Breast epithelium (tissue), 4 donors: ENCODE measurements around the gene GABRB3. TPM values are rescaled to one million over a fixed set of nuclear protein-coding genes. Genes with fewer than 3 reads are reported as not detected.

Experiments used
- DNase-seq, 2 donors: peaks; one replicate each; pipeline ENCODE4 v3.0.0-alpha.2; 2019; ENCODE audit warnings: low spot score in 2 of 2
- H3K27ac ChIP-seq, 2 donors: fragments of 200-600 bp; sonication (generic) in 1 of 2; one replicate each; pipeline ENCODE4 v1.5.1; 2016 to 2019; ENCODE audit warnings: mild to moderate bottlenecking in 1 of 2
- H3K27me3 ChIP-seq, 2 donors: fragments of 200-600 bp; sonication (generic) in 1 of 2; one replicate each; pipeline versions ENCODE4 v1.5.1 to v1.6.0; 2017 to 2019; ENCODE audit warnings: control low read depth in 1 of 2, mild to moderate bottlenecking in 1 of 2
- H3K36me3 ChIP-seq: fragments of 200-600 bp; one replicate; pipeline ENCODE4 v1.5.1; 2019
- H3K4me1 ChIP-seq, 2 donors: fragments of 200-600 bp; sonication (generic); one replicate each; pipeline ENCODE4 v1.5.1; 2016 to 2019; ENCODE audit warnings: control low read depth in 1 of 2
- H3K4me3 ChIP-seq, 3 donors: fragments of 200-600 bp; sonication (generic); 1 replicate in 2 of 3; 2 replicates in 1 of 3; pipeline ENCODE4 v1.5.1; 2016 to 2019; ENCODE audit warnings: mild to moderate bottlenecking in 3 of 3, moderate library complexity in 2 of 3
- H3K9me3 ChIP-seq, 2 donors: fragments of 200-600 bp; sonication (generic) in 1 of 2; one replicate each; pipeline ENCODE4 v1.5.1; 2016 to 2019; ENCODE audit warnings: control low read depth in 1 of 2
- POLR2A ChIP-seq: fragments of 450-650 bp; IDR thresholded peaks from one replicate; pipeline ENCODE4 v1.6.1; 2016; ENCODE audit warnings: antibody characterized with exemption, mild to moderate bottlenecking, moderate library complexity
- POLR2AphosphoS5 ChIP-seq, 3 donors: sonication (generic); formaldehyde crosslinking; IDR thresholded peaks; one replicate each; pipeline ENCODE4 v1.6.1; 2017; ENCODE audit warnings: antibody characterized with exemption in 3 of 3
- intact Hi-C: fragments of 100-400 bp; cut with DNase I; formaldehyde crosslinking; loops from one replicate; pipeline ENCODE4 v1.15.1; 2023; ENCODE audit warnings: low total_unique reads
- total RNA-seq, 3 donors: library from RNA; depleted of rRNA; stranded (reverse); fragments of >200 nt; gene quantifications; one replicate each; pipeline ENCODE4 v1.1.0, GENCODE V29; 2016
- TF ChIP-seq, protein P1 (sequence below), 3 donors: fragments of 450-650 bp; IDR thresholded peaks; one replicate each; pipeline ENCODE4 v1.5.1; 2016 to 2017; ENCODE audit warnings: antibody characterized with exemption in 3 of 3, mild to moderate bottlenecking in 3 of 3, moderate library complexity in 3 of 3

Gene GABRB3
- total RNA-seq, 3 donors from 2014 or later = 0.98 to 1.8 (median 1.1) TPM

DNA sequence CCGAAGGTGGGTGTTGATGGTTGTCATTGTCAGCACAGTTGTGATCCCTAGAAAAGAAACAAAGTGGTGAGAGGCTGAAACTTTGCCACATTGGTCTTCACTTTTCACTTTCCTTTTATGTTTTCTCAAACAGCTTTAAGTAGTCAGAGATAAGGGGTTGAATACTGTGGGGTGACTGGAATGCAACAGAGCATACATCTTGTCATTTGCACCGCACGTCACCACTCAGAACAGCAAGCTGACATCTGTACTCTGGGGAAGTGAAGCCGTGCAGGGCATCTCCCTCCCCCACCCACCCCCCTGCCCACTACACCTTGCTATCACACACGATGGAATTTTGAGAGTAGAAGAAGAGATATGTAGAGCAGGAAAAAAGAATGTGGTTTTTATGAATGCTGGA is 211.7 kb downstream of the GABRB3 start:
- Histone ChIP-seq H3K27ac (no peak overlapping the region), H3K4me1 (no peaks in the 10 kb centered on the region), H3K4me3 (no peak overlapping the region), H3K27me3 (no peaks in the 10 kb centered on the region), H3K36me3 (no peaks in the 10 kb centered on the region), H3K9me3 (no peaks in the 10 kb centered on the region)
- DNase-seq = no peak
- intact Hi-C loops = no loop called here
- TF ChIP-seq POLR2A (no peak), POLR2AphosphoS5 (IDR thresholded peaks at IDR 0.05) (no peak)
- TF ChIP-seq, protein P1, sequence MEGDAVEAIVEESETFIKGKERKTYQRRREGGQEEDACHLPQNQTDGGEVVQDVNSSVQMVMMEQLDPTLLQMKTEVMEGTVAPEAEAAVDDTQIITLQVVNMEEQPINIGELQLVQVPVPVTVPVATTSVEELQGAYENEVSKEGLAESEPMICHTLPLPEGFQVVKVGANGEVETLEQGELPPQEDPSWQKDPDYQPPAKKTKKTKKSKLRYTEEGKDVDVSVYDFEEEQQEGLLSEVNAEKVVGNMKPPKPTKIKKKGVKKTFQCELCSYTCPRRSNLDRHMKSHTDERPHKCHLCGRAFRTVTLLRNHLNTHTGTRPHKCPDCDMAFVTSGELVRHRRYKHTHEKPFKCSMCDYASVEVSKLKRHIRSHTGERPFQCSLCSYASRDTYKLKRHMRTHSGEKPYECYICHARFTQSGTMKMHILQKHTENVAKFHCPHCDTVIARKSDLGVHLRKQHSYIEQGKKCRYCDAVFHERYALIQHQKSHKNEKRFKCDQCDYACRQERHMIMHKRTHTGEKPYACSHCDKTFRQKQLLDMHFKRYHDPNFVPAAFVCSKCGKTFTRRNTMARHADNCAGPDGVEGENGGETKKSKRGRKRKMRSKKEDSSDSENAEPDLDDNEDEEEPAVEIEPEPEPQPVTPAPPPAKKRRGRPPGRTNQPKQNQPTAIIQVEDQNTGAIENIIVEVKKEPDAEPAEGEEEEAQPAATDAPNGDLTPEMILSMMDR (IDR thresholded peaks at IDR 0.05) = no peak

DNA sequence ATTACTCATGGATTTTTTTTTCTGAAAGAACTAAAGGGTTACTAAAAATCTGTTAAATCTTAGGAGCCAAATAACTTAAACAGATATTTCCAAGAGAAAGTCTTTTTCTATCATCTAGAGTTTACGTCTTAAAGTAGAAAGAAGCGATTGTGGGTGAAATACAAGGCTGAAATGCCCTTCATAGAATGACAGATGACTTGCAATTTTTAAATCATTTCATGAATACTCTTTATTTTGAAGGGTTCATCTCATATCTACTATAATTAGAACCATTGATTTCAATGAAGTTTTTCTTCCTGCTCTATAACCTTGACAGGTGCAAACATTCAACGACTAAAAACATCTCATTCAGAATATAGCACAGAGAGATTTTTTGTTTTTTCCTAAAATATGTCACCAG is 217.0 kb downstream of the GABRB3 start:
- intact Hi-C loops = no loop called here
- Histone ChIP-seq H3K4me1 (no peaks in the 10 kb centered on the region), H3K27me3 (no peaks in the 10 kb centered on the region), H3K4me3 (no peak overlapping the region), H3K9me3 (peaks cover 0 to 3% of the 10 kb centered on the region in 2 donors), H3K36me3 (no peaks in the 10 kb centered on the region), H3K27ac (no peak overlapping the region)
- TF ChIP-seq, protein P1 (IDR thresholded peaks at IDR 0.05) = no peak
- TF ChIP-seq POLR2AphosphoS5 (IDR thresholded peaks at IDR 0.05) (no peak), POLR2A (no peak)
- DNase-seq = no peak

DNA sequence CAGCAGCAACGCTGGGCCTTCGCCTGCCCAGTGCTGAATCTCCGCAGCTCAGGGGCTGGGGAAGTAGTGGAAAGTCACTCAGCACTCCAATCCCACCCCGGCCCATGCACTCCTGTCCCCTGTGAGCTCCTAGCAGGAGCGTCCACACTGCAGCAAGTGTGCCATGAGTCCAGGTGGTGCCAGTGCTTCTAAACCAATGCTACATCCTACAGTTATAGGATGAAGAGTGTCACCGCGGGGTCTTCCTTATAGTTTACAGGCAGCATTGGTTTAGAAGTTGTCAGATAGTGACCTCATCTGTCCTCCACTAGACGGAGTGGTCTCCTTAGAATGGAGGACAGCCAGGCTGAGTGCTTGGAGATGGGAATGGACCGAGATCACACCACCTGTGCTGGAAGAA is 221.4 kb downstream of the GABRB3 start:
- no peak overlapping the region for H3K27ac ChIP-seq
- no peaks in the 10 kb centered on the region for H3K4me1 ChIP-seq
- H3K27me3 ChIP-seq = no peaks in the 10 kb centered on the region
- no peaks in the 10 kb centered on the region for H3K36me3 ChIP-seq
- DNase-seq = no peak
- no peak overlapping the region for H3K4me3 ChIP-seq
- H3K9me3 ChIP-seq = peaks cover 0 to 3% of the 10 kb centered on the region in 2 donors
- TF ChIP-seq POLR2AphosphoS5 (IDR thresholded peaks at IDR 0.05) (no peak), POLR2A (no peak)
- TF ChIP-seq, protein P1 (IDR thresholded peaks at IDR 0.05) = no peak
- intact Hi-C loops = no loop called here

DNA sequence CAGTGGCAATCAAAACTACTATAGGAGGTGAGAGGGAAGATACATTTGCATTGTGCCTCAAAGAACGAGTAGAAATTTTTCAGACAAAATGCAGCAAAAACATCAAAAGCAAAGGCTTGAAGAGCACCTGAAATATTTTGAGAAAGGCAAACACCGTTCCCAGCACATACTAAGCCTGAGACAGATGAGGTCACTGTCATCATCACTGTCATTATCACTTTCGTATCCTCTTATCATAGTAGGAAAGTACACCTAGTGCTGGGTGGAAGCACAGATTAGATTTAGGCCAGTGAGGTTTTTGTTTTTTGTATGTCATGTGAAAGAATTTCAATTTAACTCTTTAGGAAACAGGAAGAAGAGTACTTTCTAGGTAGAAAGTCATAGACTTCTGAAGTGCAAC is 222.0 kb downstream of the GABRB3 start:
- no peak for DNase-seq
- Histone ChIP-seq H3K36me3 (no peaks in the 10 kb centered on the region), H3K27ac (no peak overlapping the region)

DNA sequence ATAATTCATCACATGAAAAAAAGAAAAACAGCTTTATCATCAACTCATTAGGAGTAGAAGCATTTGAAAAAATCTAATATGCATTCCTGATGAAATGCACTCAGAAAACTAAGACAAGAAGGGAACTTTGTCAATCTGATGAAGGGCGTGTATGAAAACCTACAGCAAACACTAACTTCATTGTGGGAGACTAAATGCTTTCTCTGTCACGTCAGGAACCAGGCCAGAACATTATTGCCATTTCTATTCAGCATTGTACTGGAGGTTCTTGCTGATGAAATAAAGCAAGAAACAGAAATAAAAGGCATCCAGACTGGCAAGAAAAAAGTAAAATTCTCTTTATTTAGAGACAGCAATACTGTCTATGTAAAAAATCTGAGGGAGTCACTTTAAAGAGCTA is 235.2 kb downstream of the GABRB3 start:
- H3K9me3 ChIP-seq = peaks cover 0 to 35% of the 10 kb centered on the region in 2 donors
- TF ChIP-seq, protein P1 (IDR thresholded peaks at IDR 0.05) = no peak
- TF ChIP-seq POLR2A (no peak), POLR2AphosphoS5 (IDR thresholded peaks at IDR 0.05) (no peak)
- intact Hi-C loops = no loop called here

More for the DNA sequence above, 222.0 kb downstream of the GABRB3 start:
- TF ChIP-seq, protein P1 (IDR thresholded peaks at IDR 0.05) = no peak
- TF ChIP-seq POLR2A = no peak
- TF ChIP-seq POLR2AphosphoS5 (IDR thresholded peaks at IDR 0.05) = no peak
- no peaks in the 10 kb centered on the region for H3K27me3 ChIP-seq
- H3K4me1 ChIP-seq = no peaks in the 10 kb centered on the region
- intact Hi-C loops = no loop called here
- no peak overlapping the region for H3K4me3 ChIP-seq
- H3K9me3 ChIP-seq = peaks cover 0 to 3% of the 10 kb centered on the region in 2 donors

More for the DNA sequence above, 235.2 kb downstream of the GABRB3 start:
- H3K27me3 ChIP-seq = no peaks in the 10 kb centered on the region
- H3K4me3 ChIP-seq = no peak overlapping the region
- H3K36me3 ChIP-seq = no peaks in the 10 kb centered on the region
- no peaks in the 10 kb centered on the region for H3K4me1 ChIP-seq
- DNase-seq = no peak
- H3K27ac ChIP-seq = no peak overlapping the region
